Spleen (tissue), 7 donors: ENCODE data around the gene UTY.

Experiments
- POLR2AphosphoS5 ChIP-seq, 3 donors: sonication (generic); formaldehyde crosslinking; IDR thresholded peaks; one replicate each; pipeline ENCODE4 v1.5.1; 2017; ENCODE audit warnings: antibody characterized with exemption in 3 of 3
- TF ChIP-seq, protein P1 (sequence below), 11 experiments: fragments of 200-600 bp in 7 of 11; fragments of 450-650 bp in 4 of 11; sonication (generic) in 4 of 11; IDR thresholded peaks in 8 of 11; conservative IDR thresholded peaks in 3 of 11; 1 replicate in 7 of 11; 2 replicates in 4 of 11; pipeline versions ENCODE4 v1.4.0 to v1.8.0; 2016 to 2021; ENCODE audit warnings: antibody characterized with exemption in 11 of 11, inconsistent platforms in 4 of 11, mild to moderate bottlenecking in 1 of 11
- donor health status: DM: no; HTN: no; CAD: no; lungs with moderate emphysema.
- donor health status: DM: no; HTN: no; CAD: no.
- donor health status: DM: no; HTN: no; CAD: no.

DNA sequence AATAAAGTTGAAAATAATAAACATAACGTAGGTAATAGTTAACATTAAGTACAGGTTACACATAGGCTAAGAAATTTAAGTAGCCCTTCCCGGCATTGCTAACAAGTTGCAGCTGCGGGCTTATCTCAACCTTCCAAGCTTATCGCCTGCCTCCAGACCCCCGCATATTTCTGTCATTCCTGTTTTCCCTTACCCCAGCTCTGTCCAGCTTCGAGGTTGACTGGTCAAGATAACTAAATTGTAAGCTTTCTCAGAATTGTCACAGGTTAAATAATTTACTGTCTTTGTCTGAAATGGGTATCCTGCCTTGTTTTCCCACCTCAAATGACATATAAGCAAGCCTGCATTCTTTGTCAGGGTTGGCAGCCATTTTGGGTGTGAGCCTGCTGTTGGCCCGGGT, 36.7 kb downstream of the UTY start:
- TF ChIP-seq, protein P1, sequence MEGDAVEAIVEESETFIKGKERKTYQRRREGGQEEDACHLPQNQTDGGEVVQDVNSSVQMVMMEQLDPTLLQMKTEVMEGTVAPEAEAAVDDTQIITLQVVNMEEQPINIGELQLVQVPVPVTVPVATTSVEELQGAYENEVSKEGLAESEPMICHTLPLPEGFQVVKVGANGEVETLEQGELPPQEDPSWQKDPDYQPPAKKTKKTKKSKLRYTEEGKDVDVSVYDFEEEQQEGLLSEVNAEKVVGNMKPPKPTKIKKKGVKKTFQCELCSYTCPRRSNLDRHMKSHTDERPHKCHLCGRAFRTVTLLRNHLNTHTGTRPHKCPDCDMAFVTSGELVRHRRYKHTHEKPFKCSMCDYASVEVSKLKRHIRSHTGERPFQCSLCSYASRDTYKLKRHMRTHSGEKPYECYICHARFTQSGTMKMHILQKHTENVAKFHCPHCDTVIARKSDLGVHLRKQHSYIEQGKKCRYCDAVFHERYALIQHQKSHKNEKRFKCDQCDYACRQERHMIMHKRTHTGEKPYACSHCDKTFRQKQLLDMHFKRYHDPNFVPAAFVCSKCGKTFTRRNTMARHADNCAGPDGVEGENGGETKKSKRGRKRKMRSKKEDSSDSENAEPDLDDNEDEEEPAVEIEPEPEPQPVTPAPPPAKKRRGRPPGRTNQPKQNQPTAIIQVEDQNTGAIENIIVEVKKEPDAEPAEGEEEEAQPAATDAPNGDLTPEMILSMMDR (IDR thresholded peaks at IDR 0.05 in 8 of 11, conservative IDR thresholded peaks at IDR 0.05 in 3 of 11) = no peak
- no peak for TF ChIP-seq POLR2AphosphoS5 (IDR thresholded peaks at IDR 0.05)
